Measurements from ENCODE around the gene PBX2.

DNA sequence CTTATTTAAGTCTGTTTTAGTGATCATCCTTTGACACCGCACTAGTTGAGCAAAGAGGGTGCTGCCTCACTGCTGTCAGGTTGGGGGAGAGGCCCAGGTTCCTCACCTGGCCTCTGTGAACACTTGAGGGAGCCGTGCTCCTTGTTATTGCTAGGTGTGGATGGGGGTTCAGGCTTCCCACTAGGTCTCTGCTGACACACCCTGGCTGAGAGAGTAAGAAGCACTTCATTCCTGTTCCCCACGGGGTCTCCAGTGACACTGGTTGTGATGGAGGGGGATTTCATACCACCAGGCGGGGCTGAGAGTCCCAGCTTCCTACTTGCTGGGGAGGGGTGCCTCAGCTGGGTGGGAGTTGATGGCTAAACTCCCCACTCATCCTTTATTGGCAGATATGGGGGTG, 44.9 kb upstream of the PBX2 start:
- no peak for TF ChIP-seq EZH2 (IDR thresholded peaks at IDR 0.05; ENCODE audit: borderline replicate concordance, low read depth, low read length, poor library complexity, severe bottlenecking)
- TF ChIP-seq CTCF (conservative IDR thresholded peaks at IDR 0.05; ENCODE audit: low read depth, low read length): no peak

All from A673 (cell line).